Measurements from ENCODE around the gene RPEL1.
"Not testable (repeated sequence)": the region's sequence is repeated elsewhere in the genome, so short reads cannot be mapped to it uniquely, and the experiment has no call there.

Gene RPEL1

GRCh38 chr10:103238506-103239252 lies 7.0 kb upstream of the RPEL1 start:
- no peak for DNase-seq

- no peak for DNase-seq
Observed at GRCh38 chr10:103241262-103242011, 4.2 kb upstream of the RPEL1 start.

GRCh38 chr10:103244666-103245271 lies 918 bp upstream of the RPEL1 start:
- peak; percentile 88 for DNase-seq

- no peak for DNase-seq
Observed at GRCh38 chr10:103246324-103246723, 637 bp downstream of the RPEL1 start.

GRCh38 chr10:103254113-103254512 lies 8.4 kb downstream of the RPEL1 start:
- DNase-seq, result no peak

GRCh38 chr10:103254538-103255325 lies 9.0 kb downstream of the RPEL1 start:
- DNase-seq, result no peak

GRCh38 chr10:103256613-103257012 lies 10.9 kb downstream of the RPEL1 start:
- no peak for DNase-seq

- DNase-seq, result no peak
Observed at GRCh38 chr10:103257812-103258211, 12.1 kb downstream of the RPEL1 start.

GRCh38 chr10:103258928-103259327 lies 13.2 kb downstream of the RPEL1 start:
- not testable (repeated sequence) for DNase-seq

GRCh38 chr10:103259989-103260388 lies 14.3 kb downstream of the RPEL1 start:
- DNase-seq, result no peak

- no peak for DNase-seq
Observed at GRCh38 chr10:103262229-103262628, 16.5 kb downstream of the RPEL1 start.

GRCh38 chr10:103265717-103266329 lies 20.1 kb downstream of the RPEL1 start:
- DNase-seq, result peak; percentile 88

- peak; percentile 33 for DNase-seq
Observed at GRCh38 chr10:103273041-103273441, 27.4 kb downstream of the RPEL1 start.

GRCh38 chr10:103276251-103276895 lies 30.7 kb downstream of the RPEL1 start:
- DNase-seq, result no peak

GRCh38 chr10:103276896-103277712 lies 31.4 kb downstream of the RPEL1 start, which contains the start of gene INA:
INA (plus strand) TSS chr10:103277138; CDS start chr10:103277212, 74 bp downstream.
- peak; percentile 87 for DNase-seq

GRCh38 chr10:103277713-103278536 lies 32.2 kb downstream of the RPEL1 start:
- DNase-seq, result no peak

- no peak for DNase-seq
Observed at GRCh38 chr10:103278537-103278823, 32.8 kb downstream of the RPEL1 start.

- DNase-seq, result peak; percentile 88
Observed at GRCh38 chr10:103278862-103279298, 33.2 kb downstream of the RPEL1 start.

GRCh38 chr10:103280031-103280430 lies 34.3 kb downstream of the RPEL1 start:
- DNase-seq, result peak; percentile 39

- peak; percentile 14 for DNase-seq
Observed at GRCh38 chr10:103280506-103280905, 34.8 kb downstream of the RPEL1 start.
